Adrenal gland (tissue), 5 donors: ENCODE results near the gene ZNF18.

ENCODE experiments used
- CTCF ChIP-seq, 6 experiments: fragments of 450-650 bp in 4 of 6; fragments of 200-600 bp in 2 of 6; sonication (generic) in 1 of 6; IDR thresholded peaks; 1 replicate in 5 of 6; 2 replicates in 1 of 6; pipeline versions ENCODE4 v1.5.1 to v1.8.0; 2016 to 2021; ENCODE audit warnings: antibody characterized with exemption in 6 of 6, mild to moderate bottlenecking in 2 of 6, moderate library complexity in 1 of 6
- POLR2A ChIP-seq, 2 donors: fragments of 450-650 bp; IDR thresholded peaks; one replicate each; pipeline ENCODE4 v1.6.1; 2017; ENCODE audit warnings: antibody characterized with exemption in 2 of 2, mild to moderate bottlenecking in 2 of 2, moderate library complexity in 1 of 2
- donor health status: DM: no; HTN: no; CAD: no.

- TF ChIP-seq CTCF (IDR thresholded peaks at IDR 0.05) (no peak), POLR2A (IDR thresholded peaks at IDR 0.05) (no peak)
Measured at GRCh38 chr17:12007466-12007865, 10.2 kb upstream of the ZNF18 start.
